GM12878 (cell line): ENCODE measurements around the gene AQP9. TPM values are rescaled to one million over a fixed set of nuclear protein-coding genes. Genes with fewer than 3 reads are reported as not detected.

Experiments
- ATAC-seq: fragments of 200-7000 bp; cut with Tn5 transposase; 3 replicates; pipeline ENCODE4 v1.9.1; 2020; ENCODE audit warnings: mild to moderate bottlenecking, moderate library complexity
- BruUV-seq: library from RNA; stranded (reverse); fragments of 400-500 nt; replicated peaks from 2 replicates; lab custom pipeline; 2021; lab: Mats Ljungman, UMichigan
- CTCF ChIA-PET: fragments of 300-600 bp; sonication (Branson Sonifier 250); formaldehyde crosslinking; extraction: SDS; loops from one replicate; lab custom pipeline; 2021; ENCODE audit warnings: inconsistent platforms; lab: Yijun Ruan, JAX
- POLR2A ChIA-PET: fragments of 350-600 bp; formaldehyde crosslinking; extraction: SDS; loops from one replicate; lab custom pipeline; 2021; ENCODE audit warnings: inconsistent platforms; lab: Charles Lee
- RAD21 ChIA-PET: fragments of 300-600 bp; sonication (Branson Sonifier 250); formaldehyde crosslinking; loops from one replicate; lab custom pipeline; 2023; ENCODE audit warnings: antibody characterized with exemption; ENCODE audit not compliant: unreplicated experiment; lab: Charles Lee
- SMC1A ChIA-PET: fragments of 300-600 bp; sonication (Branson Sonifier 250); formaldehyde crosslinking; loops from one replicate; lab custom pipeline; 2023; ENCODE audit not compliant: unreplicated experiment, uncharacterized antibody; lab: Charles Lee
- DNase-seq: peaks from one replicate; pipeline ENCODE4 v3.0.0-alpha.2; 2011; ENCODE audit warnings: low read depth, low spot score
- FAIRE-seq: peaks from 3 replicates; lab custom pipeline; 2011; peaks lifted over from hg19 to GRCh38; lab: Jason Lieb, UNC
- H2AFZ ChIP-seq: 2 replicates; pipeline ENCODE4 v1.6.0; 2011; ENCODE audit warnings: low read depth, low read length, control low read depth; ENCODE audit not compliant: control insufficient read depth
- H3K27ac ChIP-seq: 2 replicates; pipeline ENCODE4 v1.5.1; 2011; ENCODE audit warnings: control low read depth; ENCODE audit not compliant: control insufficient read depth, insufficient read depth
- H3K27me3 ChIP-seq, 2 experiments: replicated peaks in 1 of 2; 2 replicates each; pipeline versions ENCODE4 v1.6.0 to v1.6.1; 2011; ENCODE audit warnings: low read length in 1 of 2; ENCODE audit not compliant: control insufficient read depth in 2 of 2, insufficient read depth in 2 of 2
- H3K36me3 ChIP-seq, 2 experiments: 2 replicates each; pipeline ENCODE4 v1.5.1; 2011; ENCODE audit warnings: low read length in 1 of 2; ENCODE audit not compliant: control insufficient read depth in 2 of 2, insufficient read depth in 2 of 2
- H3K4me1 ChIP-seq: 2 replicates; pipeline ENCODE4 v1.6.1; 2011; ENCODE audit warnings: mild to moderate bottlenecking, low read length, moderate library complexity, mixed read lengths; ENCODE audit not compliant: control insufficient read depth, insufficient read depth
- H3K4me2 ChIP-seq: 2 replicates; pipeline ENCODE4 v1.6.0; 2011; ENCODE audit warnings: control low read depth; ENCODE audit not compliant: control insufficient read depth, insufficient read depth
- H3K4me3 ChIP-seq: fragments of 200-600 bp; sonication (generic); 2 replicates; pipeline ENCODE4 v1.5.1; 2016
- H3K79me2 ChIP-seq: 2 replicates; pipeline ENCODE4 v1.6.0; 2011; ENCODE audit warnings: low read length; ENCODE audit not compliant: control insufficient read depth, insufficient read depth
- H3K9ac ChIP-seq: 2 replicates; pipeline ENCODE4 v1.8.0; 2011; ENCODE audit warnings: low read length, control low read depth, mixed read lengths; ENCODE audit not compliant: control insufficient read depth, insufficient read depth
- H3K9me3 ChIP-seq: replicated peaks from 3 replicates; pipeline ENCODE4 v1.5.1; 2011; ENCODE audit warnings: mild to moderate bottlenecking, low read length; ENCODE audit not compliant: control insufficient read depth, insufficient read depth
- H4K20me1 ChIP-seq: 2 replicates; pipeline ENCODE4 v1.6.0; 2011; ENCODE audit not compliant: control insufficient read depth, insufficient read depth
- CEBPB ChIP-seq, 2 experiments: fragments of 150-350 bp in 1 of 2; IDR thresholded peaks; 2 replicates each; pipeline ENCODE4 v1.6.1; 2012 to 2014; ENCODE audit warnings: low read depth in 2 of 2, low read length in 2 of 2, borderline replicate concordance in 1 of 2, inconsistent platforms in 1 of 2
- RAD21 ChIP-seq: IDR thresholded peaks from 2 replicates; pipeline ENCODE4 v1.6.1; 2011; ENCODE audit warnings: mild to moderate bottlenecking, low read depth, low read length, moderate library complexity; ENCODE audit not compliant: insufficient read depth
- ZNF207 ChIP-seq: fragments of 450-650 bp; IDR thresholded peaks from 2 replicates; pipeline ENCODE4 v1.6.1; 2014; ENCODE audit warnings: antibody characterized with exemption, mild to moderate bottlenecking, borderline replicate concordance
- WGBS: methylation state at CpG from one replicate; pipeline ENCODE4 v1.1.6; 2016; ENCODE audit warnings: low lambda C conversion rate; ENCODE audit not compliant: insufficient replicate concordance, insufficient coverage; ENCODE audit errors: missing lambda C conversion rate; 5-methylcytosine and 5-hydroxymethylcytosine counted together
- in situ Hi-C: fragments of 300-500 bp; cut with MboI; formaldehyde crosslinking; loops from 9 replicates; pipeline ENCODE4 v1.14.3; 2018; ENCODE audit warnings: mixed read lengths
- intact Hi-C: fragments of 100-400 bp; cut with micrococcal nuclease; formaldehyde crosslinking; loops from one replicate; pipeline ENCODE4 v1.14.2; 2022; ENCODE audit not compliant: unreplicated experiment
- polyA plus RNA-seq, 11 experiments: library from polyadenylated mRNA; depleted of rRNA in 4 of 11; unstranded in 6 of 11; stranded (reverse) in 5 of 11; fragments of >200 nt; fragmentation: Nextera tagmentation in 4 of 11; fragmentation: Illumina TruSeq in 1 of 11; extraction: Ambion mirVana in 4 of 11; extraction: Trizol in 1 of 11; gene quantifications; 1 replicate in 1 of 11; 2 replicates in 10 of 11; pipeline versions ENCODE4 v1.2.1 to v1.2.3, GENCODE V29; 2011 to 2016; ENCODE audit warnings: inconsistent platforms in 2 of 11, missing spikeins in 2 of 11, low read depth in 1 of 11
- total RNA-seq, 4 experiments: library from RNA; depleted of rRNA in 3 of 4; stranded (reverse); fragments of >200 nt in 3 of 4; fragmentation: Illumina TruSeq in 1 of 4; extraction: Trizol in 1 of 4; gene quantifications; 2 replicates each; pipeline versions ENCODE4 v1.2.1 to v1.2.3, GENCODE V29; 2013 to 2021
- TF ChIP-seq, protein P1 (sequence below), 3 experiments: IDR thresholded peaks in 2 of 3; conservative IDR thresholded peaks in 1 of 3; 2 replicates each; pipeline ENCODE4 v1.5.1; 2011; ENCODE audit warnings: low read depth in 3 of 3, low read length in 3 of 3, mild to moderate bottlenecking in 3 of 3, control low read depth in 2 of 3, moderate library complexity in 2 of 3, inconsistent platforms in 1 of 3, mixed read lengths in 1 of 3; ENCODE audit not compliant: control insufficient read depth in 2 of 3, insufficient read depth in 1 of 3; ENCODE audit errors: extremely low read depth in 1 of 3
- TF ChIP-seq, protein P2 (sequence below): IDR thresholded peaks from 2 replicates; pipeline ENCODE4 v1.6.1; 2012; ENCODE audit warnings: improper control_type of control experiment, low read depth, low read length; ENCODE audit not compliant: insufficient replicate concordance

AQP9 gene
- total and polyA plus RNA-seq, 10 of the 15 experiments (the other 5 are each of a cell fraction or from before 2014, with no cell fraction given) = 0.05 to 3.0 (median 0.22) TPM

DNA sequence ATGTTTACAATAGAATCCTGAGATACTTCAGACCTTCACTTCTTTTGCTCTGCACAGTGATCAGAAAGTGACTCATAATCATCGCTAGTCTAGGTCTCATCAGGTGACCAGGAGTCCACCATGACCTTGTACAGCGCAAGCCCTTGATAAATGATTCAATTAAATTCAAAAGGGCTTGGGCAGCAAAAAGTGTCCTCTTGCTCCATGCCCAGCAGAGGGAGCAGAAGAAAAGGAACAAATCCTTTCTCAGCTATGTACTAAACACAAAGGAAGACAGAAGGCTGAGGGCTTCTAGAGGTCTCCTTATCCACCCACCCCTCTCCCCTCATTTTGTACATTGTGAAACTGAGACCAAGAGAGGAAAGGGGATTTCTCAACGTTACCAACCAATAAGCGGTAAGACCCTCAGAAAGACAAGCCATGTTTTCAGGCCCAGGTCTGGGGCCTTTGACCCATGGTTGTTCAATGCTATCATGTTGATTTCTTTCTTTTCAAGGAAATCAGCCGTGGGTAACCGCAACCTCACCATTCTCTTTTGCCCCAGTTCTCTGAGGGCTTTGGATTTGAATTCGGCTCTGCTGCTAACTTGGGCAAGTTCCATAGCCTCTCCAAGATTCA, 74.8 kb downstream of the AQP9 start:
- Histone ChIP-seq H3K79me2 (no peaks in the 10 kb centered on the region), H4K20me1 (no peaks in the 10 kb centered on the region), H3K9me3 (no peaks in the 10 kb centered on the region), H3K4me3 (no peak overlapping the region), H2AFZ (no peak overlapping the region), H3K9ac (no peak overlapping the region), H3K36me3 (no peaks in the 10 kb centered on the region), H3K27ac (no peak overlapping the region), H3K4me1 (no peaks in the 10 kb centered on the region), H3K27me3 (no peaks in the 10 kb centered on the region), H3K4me2 (no peak overlapping the region)
- no TSS peak for BruUV-seq
- DNase-seq = no peak
- intact Hi-C loops (no loop called here), in situ Hi-C loops (no loop called here)
- ChIA-PET SMC1A (interaction anchor here (0.6 to 1.5 kb wide), 4 partner anchors 17 to 290 kb away, joined by 3 to 5 read pairs (median 4); no protein-coding TSS in a partner anchor), POLR2A (no interaction called here), RAD21 (no interaction called here), CTCF (interaction anchor here (1.0 to 1.5 kb wide), 4 partner anchors 10 to 1315 kb away, joined by 3 to 6 read pairs (median 4); no protein-coding TSS in a partner anchor)
- peak; percentile 45 for ATAC-seq
- TF ChIP-seq CEBPB (IDR thresholded peaks at IDR 0.05; ENCODE audit: borderline replicate concordance in 1 of 2, low read depth in 2 of 2, low read length in 2 of 2) (no peak), RAD21 (peak; percentile 33), ZNF207 (no peak)
- TF ChIP-seq, protein P1, sequence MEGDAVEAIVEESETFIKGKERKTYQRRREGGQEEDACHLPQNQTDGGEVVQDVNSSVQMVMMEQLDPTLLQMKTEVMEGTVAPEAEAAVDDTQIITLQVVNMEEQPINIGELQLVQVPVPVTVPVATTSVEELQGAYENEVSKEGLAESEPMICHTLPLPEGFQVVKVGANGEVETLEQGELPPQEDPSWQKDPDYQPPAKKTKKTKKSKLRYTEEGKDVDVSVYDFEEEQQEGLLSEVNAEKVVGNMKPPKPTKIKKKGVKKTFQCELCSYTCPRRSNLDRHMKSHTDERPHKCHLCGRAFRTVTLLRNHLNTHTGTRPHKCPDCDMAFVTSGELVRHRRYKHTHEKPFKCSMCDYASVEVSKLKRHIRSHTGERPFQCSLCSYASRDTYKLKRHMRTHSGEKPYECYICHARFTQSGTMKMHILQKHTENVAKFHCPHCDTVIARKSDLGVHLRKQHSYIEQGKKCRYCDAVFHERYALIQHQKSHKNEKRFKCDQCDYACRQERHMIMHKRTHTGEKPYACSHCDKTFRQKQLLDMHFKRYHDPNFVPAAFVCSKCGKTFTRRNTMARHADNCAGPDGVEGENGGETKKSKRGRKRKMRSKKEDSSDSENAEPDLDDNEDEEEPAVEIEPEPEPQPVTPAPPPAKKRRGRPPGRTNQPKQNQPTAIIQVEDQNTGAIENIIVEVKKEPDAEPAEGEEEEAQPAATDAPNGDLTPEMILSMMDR (IDR thresholded peaks at IDR 0.05 in 2 of 3, conservative IDR thresholded peaks at IDR 0.05 in 1 of 3; ENCODE audit: control insufficient read depth in 2 of 3, extremely low read depth in 1 of 3, insufficient read depth in 1 of 3, low read depth in 3 of 3, low read length in 3 of 3) = peak; percentile 22 to 37 (median 37); a peak in 4 of 6 replicates
- TF ChIP-seq, protein P2, sequence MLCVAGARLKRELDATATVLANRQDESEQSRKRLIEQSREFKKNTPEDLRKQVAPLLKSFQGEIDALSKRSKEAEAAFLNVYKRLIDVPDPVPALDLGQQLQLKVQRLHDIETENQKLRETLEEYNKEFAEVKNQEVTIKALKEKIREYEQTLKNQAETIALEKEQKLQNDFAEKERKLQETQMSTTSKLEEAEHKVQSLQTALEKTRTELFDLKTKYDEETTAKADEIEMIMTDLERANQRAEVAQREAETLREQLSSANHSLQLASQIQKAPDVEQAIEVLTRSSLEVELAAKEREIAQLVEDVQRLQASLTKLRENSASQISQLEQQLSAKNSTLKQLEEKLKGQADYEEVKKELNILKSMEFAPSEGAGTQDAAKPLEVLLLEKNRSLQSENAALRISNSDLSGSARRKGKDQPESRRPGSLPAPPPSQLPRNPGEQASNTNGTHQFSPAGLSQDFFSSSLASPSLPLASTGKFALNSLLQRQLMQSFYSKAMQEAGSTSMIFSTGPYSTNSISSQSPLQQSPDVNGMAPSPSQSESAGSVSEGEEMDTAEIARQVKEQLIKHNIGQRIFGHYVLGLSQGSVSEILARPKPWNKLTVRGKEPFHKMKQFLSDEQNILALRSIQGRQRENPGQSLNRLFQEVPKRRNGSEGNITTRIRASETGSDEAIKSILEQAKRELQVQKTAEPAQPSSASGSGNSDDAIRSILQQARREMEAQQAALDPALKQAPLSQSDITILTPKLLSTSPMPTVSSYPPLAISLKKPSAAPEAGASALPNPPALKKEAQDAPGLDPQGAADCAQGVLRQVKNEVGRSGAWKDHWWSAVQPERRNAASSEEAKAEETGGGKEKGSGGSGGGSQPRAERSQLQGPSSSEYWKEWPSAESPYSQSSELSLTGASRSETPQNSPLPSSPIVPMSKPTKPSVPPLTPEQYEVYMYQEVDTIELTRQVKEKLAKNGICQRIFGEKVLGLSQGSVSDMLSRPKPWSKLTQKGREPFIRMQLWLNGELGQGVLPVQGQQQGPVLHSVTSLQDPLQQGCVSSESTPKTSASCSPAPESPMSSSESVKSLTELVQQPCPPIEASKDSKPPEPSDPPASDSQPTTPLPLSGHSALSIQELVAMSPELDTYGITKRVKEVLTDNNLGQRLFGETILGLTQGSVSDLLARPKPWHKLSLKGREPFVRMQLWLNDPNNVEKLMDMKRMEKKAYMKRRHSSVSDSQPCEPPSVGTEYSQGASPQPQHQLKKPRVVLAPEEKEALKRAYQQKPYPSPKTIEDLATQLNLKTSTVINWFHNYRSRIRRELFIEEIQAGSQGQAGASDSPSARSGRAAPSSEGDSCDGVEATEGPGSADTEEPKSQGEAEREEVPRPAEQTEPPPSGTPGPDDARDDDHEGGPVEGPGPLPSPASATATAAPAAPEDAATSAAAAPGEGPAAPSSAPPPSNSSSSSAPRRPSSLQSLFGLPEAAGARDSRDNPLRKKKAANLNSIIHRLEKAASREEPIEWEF = no peak
- 68% methylated on average over 7 of the region's 7 CpGs for WGBS
- no peak for FAIRE-seq
